OCI-LY3 (cell line): ENCODE data around the gene GPLD1.

Source experiments
- EZH2phosphoT487 ChIP-seq: fragments of 200-600 bp; shearing (Covaris generic); IDR thresholded peaks from 2 replicates; pipeline ENCODE4 v1.6.1; 2018; ENCODE audit warnings: antibody characterized with exemption, mixed run types, low read depth
- TF ChIP-seq, protein P1 (sequence below): fragments of 200-600, 300-600 bp; sonication (generic); IDR thresholded peaks from 2 replicates; pipeline ENCODE4 v1.5.1; 2014; ENCODE audit warnings: antibody characterized with exemption, low read length, low read depth

GRCh38 chr6:24394780-24395437, 94.5 kb downstream of the GPLD1 start:
- TF ChIP-seq, protein P1, sequence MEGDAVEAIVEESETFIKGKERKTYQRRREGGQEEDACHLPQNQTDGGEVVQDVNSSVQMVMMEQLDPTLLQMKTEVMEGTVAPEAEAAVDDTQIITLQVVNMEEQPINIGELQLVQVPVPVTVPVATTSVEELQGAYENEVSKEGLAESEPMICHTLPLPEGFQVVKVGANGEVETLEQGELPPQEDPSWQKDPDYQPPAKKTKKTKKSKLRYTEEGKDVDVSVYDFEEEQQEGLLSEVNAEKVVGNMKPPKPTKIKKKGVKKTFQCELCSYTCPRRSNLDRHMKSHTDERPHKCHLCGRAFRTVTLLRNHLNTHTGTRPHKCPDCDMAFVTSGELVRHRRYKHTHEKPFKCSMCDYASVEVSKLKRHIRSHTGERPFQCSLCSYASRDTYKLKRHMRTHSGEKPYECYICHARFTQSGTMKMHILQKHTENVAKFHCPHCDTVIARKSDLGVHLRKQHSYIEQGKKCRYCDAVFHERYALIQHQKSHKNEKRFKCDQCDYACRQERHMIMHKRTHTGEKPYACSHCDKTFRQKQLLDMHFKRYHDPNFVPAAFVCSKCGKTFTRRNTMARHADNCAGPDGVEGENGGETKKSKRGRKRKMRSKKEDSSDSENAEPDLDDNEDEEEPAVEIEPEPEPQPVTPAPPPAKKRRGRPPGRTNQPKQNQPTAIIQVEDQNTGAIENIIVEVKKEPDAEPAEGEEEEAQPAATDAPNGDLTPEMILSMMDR, result no peak
- no peak for TF ChIP-seq EZH2phosphoT487
